Neural progenitor cell (in vitro differentiated cells): ENCODE measurements around the gene HOXA5. TPM values are rescaled to one million over a fixed set of nuclear protein-coding genes. Genes with fewer than 3 reads are reported as not detected.

Experiments used
- DNase-seq: peaks from one replicate; pipeline ENCODE4 v3.0.0-alpha.2; 2016; ENCODE audit warnings: low spot score
- H2AFZ ChIP-seq: fragments of 200-600 bp; sonication (generic); replicated peaks from 2 replicates; pipeline ENCODE4 v1.6.1; 2016; ENCODE audit warnings: antibody characterized with exemption
- H3F3A ChIP-seq: fragments of 200-600 bp; sonication (generic); 2 replicates; pipeline ENCODE4 v1.6.1; 2016; ENCODE audit warnings: antibody characterized with exemption, low read depth
- H3K27ac ChIP-seq: fragments of 200-600 bp; sonication (generic); 2 replicates; pipeline ENCODE4 v1.5.1; 2016; ENCODE audit warnings: mild to moderate bottlenecking
- H3K27me3 ChIP-seq: fragments of 200-600 bp; sonication (generic); 2 replicates; pipeline ENCODE4 v1.6.1; 2016; ENCODE audit warnings: mild to moderate bottlenecking, moderate library complexity
- H3K36me3 ChIP-seq: fragments of 200-600 bp; sonication (generic); 2 replicates; pipeline ENCODE4 v1.5.1; 2016
- H3K4me1 ChIP-seq: fragments of 200-600 bp; sonication (generic); 2 replicates; pipeline ENCODE4 v1.6.1; 2016; ENCODE audit warnings: mixed run types
- H3K4me2 ChIP-seq: fragments of 200-600 bp; sonication (generic); 2 replicates; pipeline ENCODE4 v1.6.1; 2016
- H3K4me3 ChIP-seq: fragments of 200-600 bp; sonication (generic); 2 replicates; pipeline ENCODE4 v1.5.1; 2016
- H3K79me2 ChIP-seq: fragments of 200-600 bp; sonication (generic); 2 replicates; pipeline ENCODE4 v1.6.1; 2016; ENCODE audit warnings: low read depth
- H3K9ac ChIP-seq: fragments of 200-600 bp; sonication (generic); 2 replicates; pipeline ENCODE4 v1.6.1; 2016
- H3K9me3 ChIP-seq: fragments of 200-600 bp; sonication (generic); 2 replicates; pipeline ENCODE4 v1.5.1; 2016; ENCODE audit warnings: low read depth
- H4K20me1 ChIP-seq: fragments of 200-600 bp; sonication (generic); 2 replicates; pipeline ENCODE4 v1.6.1; 2016; ENCODE audit warnings: low read depth
- H3K27ac Mint-ChIP-seq: 3 replicates; pipeline ENCODE4 v1.8.0; 2021; ENCODE audit warnings: mixed read lengths
- H3K27me3 Mint-ChIP-seq: 2 replicates; pipeline ENCODE4 v1.8.0; 2022; ENCODE audit warnings: low read depth, mild to moderate bottlenecking, inconsistent platforms, moderate library complexity, mixed read lengths; ENCODE audit not compliant: insufficient read depth
- H3K36me3 Mint-ChIP-seq: 3 replicates; pipeline ENCODE4 v1.8.0; 2021; ENCODE audit warnings: mixed read lengths
- H3K4me1 Mint-ChIP-seq: 3 replicates; pipeline ENCODE4 v1.8.0; 2021; ENCODE audit warnings: mixed read lengths
- H3K4me3 Mint-ChIP-seq: 3 replicates; pipeline ENCODE4 v1.8.0; 2021; ENCODE audit warnings: mild to moderate bottlenecking, moderate library complexity, mixed read lengths
- H3K9me3 Mint-ChIP-seq: 3 replicates; pipeline ENCODE4 v1.8.0; 2020; ENCODE audit warnings: mixed read lengths
- EZH2 ChIP-seq: fragments of 200-600 bp; sonication (generic); IDR thresholded peaks from 2 replicates; pipeline ENCODE4 v1.6.1; 2017; ENCODE audit warnings: antibody characterized with exemption, mild to moderate bottlenecking, moderate library complexity
- EZH2phosphoT487 ChIP-seq: fragments of 200-600 bp; sonication (generic); IDR thresholded peaks from 2 replicates; pipeline ENCODE4 v1.6.1; 2017; ENCODE audit warnings: antibody characterized with exemption
- total RNA-seq: library from RNA; depleted of rRNA; stranded (reverse); fragments of >200 nt; gene quantifications from 2 replicates; pipeline ENCODE4 v1.2.3, GENCODE V29; 2015; ENCODE audit warnings: low replicate concordance
- TF ChIP-seq, protein P1 (sequence below): fragments of 200-600 bp; sonication (generic); IDR thresholded peaks from 2 replicates; pipeline ENCODE4 v1.5.1; 2017; ENCODE audit warnings: antibody characterized with exemption, mild to moderate bottlenecking

The HOXA5 gene
- total RNA-seq, 1 donor from 2014 or later, result not detected

DNA sequence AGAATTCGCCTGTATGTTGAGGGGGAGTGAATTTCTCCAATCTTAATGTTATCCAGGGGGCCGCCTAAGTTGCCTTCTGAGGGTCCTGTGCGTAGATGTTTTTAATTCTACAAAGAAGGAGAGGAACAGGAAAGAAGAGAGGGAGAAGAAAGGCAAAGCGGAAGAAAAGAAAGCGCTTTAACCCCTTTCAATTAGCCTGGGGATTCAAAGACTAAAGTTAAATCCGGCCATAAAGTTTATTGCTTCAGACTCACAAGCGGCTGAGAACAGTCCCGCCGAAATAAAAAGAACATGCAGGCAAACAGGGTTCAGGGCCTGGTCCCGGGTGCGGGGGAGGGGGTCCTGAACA, 4.5 kb downstream of the HOXA5 start:
- H3K27ac ChIP-seq, result no peak overlapping the region
- peaks cover 95% of the 10 kb centered on the region for H4K20me1 ChIP-seq
- Mint-ChIP-seq H3K4me1 (peaks cover 8% of the 10 kb centered on the region), H3K27ac (no peak overlapping the region), H3K27me3 (peaks cover 92% of the 10 kb centered on the region), H3K36me3 (peaks cover 1% of the 10 kb centered on the region), H3K4me3 (no peak overlapping the region), H3K9me3 (peaks cover 11% of the 10 kb centered on the region)
- no peak overlapping the region for H3K4me3 ChIP-seq
- H3K4me1 ChIP-seq, result peaks cover 10% of the 10 kb centered on the region
- peak overlapping the region; percentile 51 for H3K4me2 ChIP-seq
- TF ChIP-seq EZH2phosphoT487 (no peak), EZH2 (no peak)
- TF ChIP-seq, protein P1, sequence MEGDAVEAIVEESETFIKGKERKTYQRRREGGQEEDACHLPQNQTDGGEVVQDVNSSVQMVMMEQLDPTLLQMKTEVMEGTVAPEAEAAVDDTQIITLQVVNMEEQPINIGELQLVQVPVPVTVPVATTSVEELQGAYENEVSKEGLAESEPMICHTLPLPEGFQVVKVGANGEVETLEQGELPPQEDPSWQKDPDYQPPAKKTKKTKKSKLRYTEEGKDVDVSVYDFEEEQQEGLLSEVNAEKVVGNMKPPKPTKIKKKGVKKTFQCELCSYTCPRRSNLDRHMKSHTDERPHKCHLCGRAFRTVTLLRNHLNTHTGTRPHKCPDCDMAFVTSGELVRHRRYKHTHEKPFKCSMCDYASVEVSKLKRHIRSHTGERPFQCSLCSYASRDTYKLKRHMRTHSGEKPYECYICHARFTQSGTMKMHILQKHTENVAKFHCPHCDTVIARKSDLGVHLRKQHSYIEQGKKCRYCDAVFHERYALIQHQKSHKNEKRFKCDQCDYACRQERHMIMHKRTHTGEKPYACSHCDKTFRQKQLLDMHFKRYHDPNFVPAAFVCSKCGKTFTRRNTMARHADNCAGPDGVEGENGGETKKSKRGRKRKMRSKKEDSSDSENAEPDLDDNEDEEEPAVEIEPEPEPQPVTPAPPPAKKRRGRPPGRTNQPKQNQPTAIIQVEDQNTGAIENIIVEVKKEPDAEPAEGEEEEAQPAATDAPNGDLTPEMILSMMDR, result no peak
- no peak for DNase-seq
- H3K36me3 ChIP-seq, result no peaks in the 10 kb centered on the region
- no peak overlapping the region for H3K9ac ChIP-seq
- H3K27me3 ChIP-seq, result peaks cover 100% of the 10 kb centered on the region
- H3K79me2 ChIP-seq, result no peaks in the 10 kb centered on the region
- no peak overlapping the region for H2AFZ ChIP-seq
- no peaks in the 10 kb centered on the region for H3K9me3 ChIP-seq
- H3F3A ChIP-seq, result no peaks in the 10 kb centered on the region

DNA sequence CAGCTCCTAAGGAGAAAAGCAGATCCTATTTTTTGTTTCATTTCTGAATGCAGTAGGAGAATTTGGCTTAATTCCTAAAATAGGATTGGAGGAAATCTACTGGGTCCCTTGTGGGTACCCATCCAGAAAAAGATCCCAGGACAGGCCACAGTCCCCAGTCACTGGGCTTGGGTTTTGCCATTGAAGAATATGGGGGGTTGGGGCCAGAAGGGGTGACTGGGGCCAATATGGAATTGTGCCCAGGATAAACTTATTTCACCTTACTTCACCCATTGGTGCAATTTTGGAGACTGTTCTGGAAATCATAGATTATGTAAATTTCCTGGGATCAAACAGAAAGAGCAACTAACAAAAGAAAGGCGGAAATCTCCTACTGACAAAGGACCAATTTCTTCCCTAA, 5.0 kb downstream of the HOXA5 start:
- Histone ChIP-seq H3K36me3 (no peaks in the 10 kb centered on the region), H4K20me1 (peaks cover 96% of the 10 kb centered on the region), H3K27ac (no peak overlapping the region), H3K4me2 (no peak overlapping the region), H3K27me3 (peaks cover 100% of the 10 kb centered on the region), H3K79me2 (no peaks in the 10 kb centered on the region), H3K4me1 (peaks cover 9% of the 10 kb centered on the region), H3K9me3 (no peaks in the 10 kb centered on the region), H2AFZ (no peak overlapping the region), H3K9ac (no peak overlapping the region), H3K4me3 (no peak overlapping the region), H3F3A (no peaks in the 10 kb centered on the region)
- peaks cover 6% of the 10 kb centered on the region for H3K4me1 Mint-ChIP-seq
- peaks cover 93% of the 10 kb centered on the region for H3K27me3 Mint-ChIP-seq
- no peak for TF ChIP-seq EZH2
- no peak for TF ChIP-seq EZH2phosphoT487
- TF ChIP-seq, protein P1, result no peak
- DNase-seq, result no peak
- H3K36me3 Mint-ChIP-seq, result peaks cover 2% of the 10 kb centered on the region
- peaks cover 14% of the 10 kb centered on the region for H3K9me3 Mint-ChIP-seq
- H3K27ac Mint-ChIP-seq, result no peak overlapping the region
- no peak overlapping the region for H3K4me3 Mint-ChIP-seq

DNA sequence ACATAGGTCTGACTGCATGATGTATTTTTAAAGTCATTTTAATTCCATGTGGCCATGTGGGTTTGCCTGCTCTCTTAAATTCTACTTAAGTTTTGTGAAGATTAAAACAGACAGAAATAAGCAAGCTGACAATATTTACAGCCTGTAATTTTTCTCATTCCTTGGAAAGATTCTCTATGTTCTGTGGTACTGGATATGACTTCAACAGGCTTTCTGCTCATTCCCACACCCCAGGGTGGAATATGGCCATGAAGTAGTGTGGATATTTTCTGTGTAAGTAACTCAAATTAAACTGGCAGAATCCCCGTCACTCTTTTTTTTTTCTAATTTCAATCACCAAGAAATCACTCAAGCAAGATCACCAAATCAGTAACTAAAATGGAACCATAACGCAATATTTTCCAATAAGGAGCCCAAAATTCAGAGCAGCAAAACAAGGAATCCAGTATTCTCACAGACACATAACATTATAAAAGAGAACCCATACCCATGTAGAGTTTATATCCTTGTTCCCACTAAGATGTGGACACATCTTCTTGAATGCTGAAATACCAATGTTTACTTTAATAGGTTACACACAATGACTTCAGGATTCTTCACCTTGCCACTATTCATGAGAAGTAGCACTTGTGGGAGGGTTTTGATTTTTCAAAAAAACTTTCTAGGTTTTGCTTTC, 5.7 kb downstream of the HOXA5 start:
- Mint-ChIP-seq H3K4me1 (peaks cover 4% of the 10 kb centered on the region), H3K9me3 (peaks cover 16% of the 10 kb centered on the region), H3K4me3 (no peak overlapping the region), H3K36me3 (peaks cover 2% of the 10 kb centered on the region), H3K27me3 (peaks cover 95% of the 10 kb centered on the region), H3K27ac (no peak overlapping the region)
- Histone ChIP-seq H3K4me3 (no peak overlapping the region), H3K79me2 (no peaks in the 10 kb centered on the region), H3K9ac (no peak overlapping the region), H2AFZ (no peak overlapping the region), H3K9me3 (no peaks in the 10 kb centered on the region), H3K27me3 (peaks cover 100% of the 10 kb centered on the region), H3K36me3 (no peaks in the 10 kb centered on the region), H3F3A (no peaks in the 10 kb centered on the region), H3K27ac (no peak overlapping the region), H3K4me2 (no peak overlapping the region), H4K20me1 (peaks cover 93% of the 10 kb centered on the region), H3K4me1 (peaks cover 2% of the 10 kb centered on the region)
- DNase-seq, result no peak
- TF ChIP-seq EZH2, result no peak
- no peak for TF ChIP-seq EZH2phosphoT487
- TF ChIP-seq, protein P1, result no peak
